AG09319 (cell line): ENCODE data around the gene RUNX1.

Experiments
- DNase-seq: peaks from one replicate; pipeline ENCODE4 v3.0.0-alpha.2; 2010; ENCODE audit warnings: low read depth; ENCODE audit errors: extremely low read depth
- TF ChIP-seq, protein P1 (sequence below): IDR thresholded peaks from 2 replicates; pipeline ENCODE4 v1.5.1; 2011; ENCODE audit warnings: low read depth, mild to moderate bottlenecking, inconsistent platforms, low read length, moderate library complexity

The RUNX1 gene

DNA sequence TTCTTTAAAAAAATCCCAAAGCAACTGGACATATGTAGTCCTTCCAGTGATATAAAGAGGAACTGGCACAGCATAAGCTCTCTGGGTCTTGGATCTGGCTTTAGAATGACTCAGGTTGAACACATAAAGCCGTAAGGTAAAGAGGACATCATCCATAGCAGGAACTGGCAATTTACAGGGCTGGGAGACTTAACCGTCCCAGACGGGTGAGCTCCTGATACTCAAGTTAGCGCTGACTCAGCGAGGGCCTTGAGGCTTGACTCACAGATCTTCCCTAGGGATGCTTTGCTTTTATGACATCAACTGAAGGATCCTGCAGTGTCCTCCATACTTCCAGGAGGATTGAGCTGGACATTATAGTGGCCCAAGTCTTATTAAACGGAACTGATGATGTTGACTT lies 226.2 kb downstream of the RUNX1 start:
- TF ChIP-seq, protein P1, sequence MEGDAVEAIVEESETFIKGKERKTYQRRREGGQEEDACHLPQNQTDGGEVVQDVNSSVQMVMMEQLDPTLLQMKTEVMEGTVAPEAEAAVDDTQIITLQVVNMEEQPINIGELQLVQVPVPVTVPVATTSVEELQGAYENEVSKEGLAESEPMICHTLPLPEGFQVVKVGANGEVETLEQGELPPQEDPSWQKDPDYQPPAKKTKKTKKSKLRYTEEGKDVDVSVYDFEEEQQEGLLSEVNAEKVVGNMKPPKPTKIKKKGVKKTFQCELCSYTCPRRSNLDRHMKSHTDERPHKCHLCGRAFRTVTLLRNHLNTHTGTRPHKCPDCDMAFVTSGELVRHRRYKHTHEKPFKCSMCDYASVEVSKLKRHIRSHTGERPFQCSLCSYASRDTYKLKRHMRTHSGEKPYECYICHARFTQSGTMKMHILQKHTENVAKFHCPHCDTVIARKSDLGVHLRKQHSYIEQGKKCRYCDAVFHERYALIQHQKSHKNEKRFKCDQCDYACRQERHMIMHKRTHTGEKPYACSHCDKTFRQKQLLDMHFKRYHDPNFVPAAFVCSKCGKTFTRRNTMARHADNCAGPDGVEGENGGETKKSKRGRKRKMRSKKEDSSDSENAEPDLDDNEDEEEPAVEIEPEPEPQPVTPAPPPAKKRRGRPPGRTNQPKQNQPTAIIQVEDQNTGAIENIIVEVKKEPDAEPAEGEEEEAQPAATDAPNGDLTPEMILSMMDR, result no peak
- DNase-seq, result no peak

DNA sequence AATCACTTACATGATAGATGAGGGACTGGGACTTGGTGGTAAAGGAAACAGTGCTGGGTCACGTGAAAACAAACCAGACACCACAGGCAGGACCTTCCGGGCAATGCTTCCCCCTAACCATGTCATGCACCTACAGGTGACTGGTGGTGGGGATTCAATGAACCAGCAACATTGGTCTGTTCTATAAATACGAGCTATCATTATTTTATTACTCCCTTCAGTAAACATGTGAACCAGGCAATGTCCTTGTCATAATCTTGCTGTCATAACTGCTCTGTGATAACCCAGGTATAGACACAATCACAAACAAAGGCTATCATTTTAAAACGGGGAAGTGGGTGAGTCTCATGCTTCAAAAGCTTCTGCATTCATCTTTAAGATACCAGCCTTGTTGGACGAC lies 226.9 kb downstream of the RUNX1 start:
- DNase-seq, result no peak
- TF ChIP-seq, protein P1, result no peak

DNA sequence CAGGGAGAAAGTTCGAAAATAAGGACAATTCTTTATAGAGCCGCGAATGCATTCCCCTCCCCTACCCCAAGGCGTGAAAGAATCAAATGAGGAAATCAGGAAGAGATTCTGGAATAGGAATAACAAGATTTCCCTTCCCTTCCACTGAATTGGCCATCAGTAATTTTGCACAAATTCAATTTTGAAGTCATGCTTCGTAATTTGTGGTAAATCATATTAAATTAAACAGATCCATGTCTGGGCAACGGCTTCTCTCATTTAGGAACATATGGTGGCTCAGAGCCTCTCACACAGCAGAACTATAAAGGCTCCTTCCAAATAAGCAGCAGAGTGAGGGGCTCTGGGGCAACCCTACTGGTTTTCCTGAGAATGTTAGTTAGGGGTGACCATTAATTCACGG lies 227.4 kb downstream of the RUNX1 start:
- no peak for DNase-seq
- TF ChIP-seq, protein P1, result no peak

DNA sequence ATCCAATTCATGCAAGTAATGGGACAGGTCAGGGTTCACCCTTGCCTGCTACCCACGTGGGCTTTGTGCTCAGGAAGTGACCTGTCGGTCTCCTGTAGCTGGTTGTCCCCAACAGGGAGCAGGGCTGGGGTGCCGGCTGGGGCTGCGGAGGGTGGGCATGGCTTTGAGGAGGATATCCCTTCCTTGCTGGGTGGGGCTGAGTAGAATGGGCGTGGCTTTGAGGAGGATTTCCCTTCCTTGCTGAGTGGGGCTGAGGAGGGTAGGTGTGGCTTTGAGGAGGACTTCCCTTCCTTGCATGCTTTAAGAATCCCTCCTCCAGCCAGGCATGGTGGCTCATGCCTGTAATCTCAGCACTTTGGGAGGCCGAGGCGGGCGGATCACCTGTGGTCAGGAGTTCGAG lies 229.1 kb downstream of the RUNX1 start:
- DNase-seq, result no peak
- TF ChIP-seq, protein P1, result no peak

DNA sequence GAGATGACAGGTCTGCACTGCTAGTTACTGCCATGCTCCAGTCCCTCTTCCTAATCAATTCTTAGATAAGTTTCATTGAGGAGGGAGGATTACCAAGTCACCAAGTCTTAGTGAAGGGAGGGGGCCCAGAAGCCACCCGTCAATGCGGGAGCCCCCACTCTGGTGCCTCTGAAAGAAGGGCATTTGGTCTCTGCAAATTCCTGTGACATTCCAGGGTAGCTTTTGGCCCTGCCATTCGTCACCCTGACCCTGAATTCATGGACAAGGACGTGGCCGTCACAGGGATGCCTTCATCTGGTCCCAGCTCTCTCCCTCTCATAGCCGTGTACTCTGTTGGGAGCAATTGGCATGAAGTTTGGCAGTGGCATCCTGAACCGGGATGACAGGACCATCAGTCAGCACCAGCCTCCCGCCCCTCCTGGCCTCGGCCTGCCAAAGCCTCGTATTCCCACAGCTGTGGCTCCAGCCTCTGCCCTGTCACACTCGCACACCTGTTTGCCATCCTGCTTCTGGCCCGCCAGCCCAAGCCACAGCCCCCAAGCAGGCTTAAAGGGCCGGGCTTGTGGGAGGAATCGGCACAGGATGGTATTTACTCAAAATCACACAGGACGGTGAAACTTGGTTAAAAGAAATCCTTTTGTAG lies 229.6 kb downstream of the RUNX1 start:
- TF ChIP-seq, protein P1, result no peak
- no peak for DNase-seq

DNA sequence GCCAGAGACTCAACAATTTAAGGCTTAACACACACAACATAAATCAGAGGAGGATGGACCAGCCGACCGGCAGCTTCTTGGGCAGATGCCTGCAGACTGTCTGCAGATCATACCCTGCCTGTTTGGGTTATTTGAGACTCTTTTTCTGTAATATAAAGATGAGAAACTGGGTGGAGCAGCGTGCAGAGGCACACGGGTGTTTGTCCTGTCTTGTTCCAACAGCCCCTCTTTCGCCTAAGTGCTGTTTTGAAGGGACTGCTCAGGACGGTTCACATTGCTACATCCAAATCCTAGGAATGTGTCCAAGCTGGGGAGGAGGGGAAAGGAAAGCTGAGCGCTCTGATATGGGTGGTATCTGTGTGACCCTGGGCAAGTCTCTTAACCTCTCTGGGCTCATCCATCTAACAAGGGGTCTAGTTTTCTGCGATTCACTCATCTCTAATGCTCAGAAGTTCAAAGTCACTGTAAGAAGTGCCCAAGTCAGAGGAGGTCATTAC lies 230.4 kb downstream of the RUNX1 start:
- DNase-seq, result no peak
- TF ChIP-seq, protein P1, result no peak

DNA sequence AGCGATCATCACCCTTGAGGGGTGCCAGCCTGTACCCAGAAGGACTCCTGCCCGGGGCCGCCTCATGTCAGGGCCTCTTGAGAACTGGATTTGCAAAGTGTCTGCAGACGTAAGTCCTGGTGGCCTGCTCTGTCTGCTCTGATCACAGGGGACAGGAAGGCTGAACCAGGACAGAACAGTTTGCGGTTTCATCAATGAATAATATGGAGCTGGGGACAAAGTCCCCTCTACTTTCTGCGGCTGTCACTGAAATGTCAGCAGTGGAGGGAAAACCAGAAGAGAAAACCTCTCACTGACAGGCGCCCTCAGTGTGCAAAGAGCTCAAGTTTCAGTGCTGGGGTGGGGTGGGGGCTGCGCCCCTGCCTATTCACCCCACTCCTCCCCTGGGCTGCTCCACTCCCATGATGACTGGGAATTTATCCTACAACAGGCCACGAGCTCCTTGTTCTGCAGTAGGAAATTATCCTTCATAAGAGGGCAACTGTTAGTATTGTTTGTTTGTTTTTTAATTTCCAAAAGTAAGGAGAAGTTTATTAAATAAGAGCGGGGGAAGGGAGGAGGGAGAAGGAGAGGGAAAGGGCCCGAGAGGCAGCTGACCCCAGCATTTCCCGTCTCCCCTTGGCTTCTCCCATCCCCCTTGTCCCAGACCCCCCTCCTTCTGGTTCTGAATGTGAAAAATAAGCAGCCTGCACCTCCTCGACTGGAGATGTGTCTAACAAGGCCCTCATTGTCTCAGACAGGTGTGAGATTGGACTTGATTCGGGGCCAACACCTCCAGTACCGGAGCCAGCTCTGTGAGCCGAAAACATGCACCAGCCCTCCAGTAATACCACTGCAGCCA lies 231.1 kb downstream of the RUNX1 start:
- DNase-seq, result no peak
- TF ChIP-seq, protein P1, result no peak
